GM20000 (cell line): Measurements from ENCODE around the gene LSMEM2.

Experiments
- DNase-seq: peaks from one replicate; pipeline ENCODE4 v3.0.0; 2012; ENCODE audit warnings: low spot score
- TF ChIP-seq, protein P1 (sequence below): IDR thresholded peaks from 2 replicates; pipeline ENCODE4 v1.5.1; 2012; ENCODE audit warnings: mild to moderate bottlenecking, control low read depth; ENCODE audit errors: extremely low read depth, missing control alignments

Gene LSMEM2

DNA sequence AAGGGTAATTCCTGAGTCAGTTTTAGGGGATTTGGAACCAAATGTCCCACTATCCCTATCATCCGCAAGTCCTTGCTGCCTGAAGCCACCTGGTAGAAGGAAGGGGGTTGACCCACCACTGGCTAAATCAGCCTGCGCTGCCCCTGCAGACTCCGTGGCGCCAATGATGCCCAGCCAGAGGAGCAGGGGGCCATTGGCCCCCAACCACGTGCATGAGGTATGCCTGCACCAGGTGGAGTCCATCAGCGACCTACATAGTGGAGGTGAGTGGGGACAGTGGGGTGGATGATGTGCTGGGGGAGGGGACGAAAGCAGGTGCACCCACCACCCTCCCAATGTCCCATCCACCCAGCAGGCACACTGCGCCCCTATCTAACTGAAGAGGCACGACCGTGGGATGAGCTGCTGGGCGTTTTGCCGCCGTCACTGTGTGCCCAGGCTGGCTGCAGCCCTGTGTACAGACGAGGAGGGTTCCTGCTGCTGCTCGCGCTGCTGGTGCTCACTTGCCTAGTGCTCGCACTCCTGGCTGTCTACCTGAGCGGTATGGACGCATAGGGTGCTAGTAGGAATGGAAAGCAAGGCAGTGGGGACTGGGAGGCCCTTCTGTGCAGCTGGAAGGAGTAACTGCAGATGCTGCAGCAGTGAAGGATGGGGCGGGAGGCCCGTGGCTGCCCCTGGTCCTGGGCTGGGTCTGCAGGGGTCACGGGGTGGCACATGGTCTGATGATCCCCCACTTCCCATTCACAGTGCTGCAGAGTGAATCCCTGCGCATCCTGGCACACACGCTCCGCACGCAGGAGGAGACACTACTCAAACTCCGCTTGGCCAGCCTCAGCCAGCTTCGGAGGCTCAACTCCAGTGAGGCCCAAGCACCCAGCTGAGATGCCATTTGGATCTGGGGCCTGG, 7.7 kb downstream of the LSMEM2 start:
- DNase-seq: no peak
- TF ChIP-seq, protein P1, sequence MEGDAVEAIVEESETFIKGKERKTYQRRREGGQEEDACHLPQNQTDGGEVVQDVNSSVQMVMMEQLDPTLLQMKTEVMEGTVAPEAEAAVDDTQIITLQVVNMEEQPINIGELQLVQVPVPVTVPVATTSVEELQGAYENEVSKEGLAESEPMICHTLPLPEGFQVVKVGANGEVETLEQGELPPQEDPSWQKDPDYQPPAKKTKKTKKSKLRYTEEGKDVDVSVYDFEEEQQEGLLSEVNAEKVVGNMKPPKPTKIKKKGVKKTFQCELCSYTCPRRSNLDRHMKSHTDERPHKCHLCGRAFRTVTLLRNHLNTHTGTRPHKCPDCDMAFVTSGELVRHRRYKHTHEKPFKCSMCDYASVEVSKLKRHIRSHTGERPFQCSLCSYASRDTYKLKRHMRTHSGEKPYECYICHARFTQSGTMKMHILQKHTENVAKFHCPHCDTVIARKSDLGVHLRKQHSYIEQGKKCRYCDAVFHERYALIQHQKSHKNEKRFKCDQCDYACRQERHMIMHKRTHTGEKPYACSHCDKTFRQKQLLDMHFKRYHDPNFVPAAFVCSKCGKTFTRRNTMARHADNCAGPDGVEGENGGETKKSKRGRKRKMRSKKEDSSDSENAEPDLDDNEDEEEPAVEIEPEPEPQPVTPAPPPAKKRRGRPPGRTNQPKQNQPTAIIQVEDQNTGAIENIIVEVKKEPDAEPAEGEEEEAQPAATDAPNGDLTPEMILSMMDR: no peak

DNA sequence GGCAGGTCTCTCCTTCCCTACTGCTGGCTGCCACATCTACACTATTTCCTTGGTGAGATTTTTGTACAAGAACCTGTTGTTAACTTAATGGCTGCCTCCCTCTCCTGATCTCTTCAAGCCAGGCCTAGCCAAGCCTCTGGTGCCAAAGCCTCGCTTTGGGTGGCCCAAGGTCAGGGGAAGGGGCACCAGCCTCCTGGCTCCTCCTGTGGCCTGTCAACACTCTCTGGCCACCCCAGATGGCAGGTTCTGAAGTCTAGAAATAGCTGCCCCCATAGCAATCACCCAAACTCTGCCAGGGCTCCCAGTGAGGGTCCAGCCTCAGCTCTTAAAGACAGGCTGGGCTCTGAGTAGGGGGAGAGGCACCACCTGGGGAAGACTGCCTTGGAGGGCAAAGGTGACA, 8.4 kb downstream of the LSMEM2 start:
- TF ChIP-seq, protein P1: no peak
- no peak for DNase-seq

DNA sequence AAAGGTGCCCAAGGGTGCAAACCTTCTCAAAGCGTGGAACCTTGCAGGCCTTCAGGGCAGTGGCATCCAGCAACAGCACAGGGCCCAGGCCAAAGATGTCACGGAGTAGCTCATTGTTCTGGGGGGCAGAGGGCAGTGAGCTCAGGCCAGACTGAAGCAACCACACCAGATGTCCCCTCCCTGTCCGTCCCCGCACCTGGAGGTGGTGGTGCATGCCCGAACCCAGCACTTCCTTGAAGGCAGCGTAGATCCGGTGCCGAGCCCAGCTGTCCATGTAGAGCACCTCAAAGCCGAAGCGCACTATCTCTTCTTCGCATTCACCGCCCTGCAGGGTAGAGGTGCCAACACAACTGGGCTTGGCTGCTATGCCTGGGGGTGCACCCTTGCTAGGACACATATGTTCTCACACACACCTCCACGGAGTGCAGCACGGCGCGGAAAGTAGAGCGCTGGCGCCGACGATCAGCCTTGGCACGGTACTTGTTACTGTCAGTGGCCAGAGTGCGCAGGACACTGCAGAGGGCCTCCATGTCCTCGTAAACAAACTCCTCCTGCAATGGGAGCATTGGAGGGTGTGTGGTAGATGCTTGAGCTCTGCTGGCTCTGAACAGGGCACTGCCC, 9.6 kb downstream of the LSMEM2 start:
- TF ChIP-seq, protein P1: no peak
- no peak for DNase-seq

DNA sequence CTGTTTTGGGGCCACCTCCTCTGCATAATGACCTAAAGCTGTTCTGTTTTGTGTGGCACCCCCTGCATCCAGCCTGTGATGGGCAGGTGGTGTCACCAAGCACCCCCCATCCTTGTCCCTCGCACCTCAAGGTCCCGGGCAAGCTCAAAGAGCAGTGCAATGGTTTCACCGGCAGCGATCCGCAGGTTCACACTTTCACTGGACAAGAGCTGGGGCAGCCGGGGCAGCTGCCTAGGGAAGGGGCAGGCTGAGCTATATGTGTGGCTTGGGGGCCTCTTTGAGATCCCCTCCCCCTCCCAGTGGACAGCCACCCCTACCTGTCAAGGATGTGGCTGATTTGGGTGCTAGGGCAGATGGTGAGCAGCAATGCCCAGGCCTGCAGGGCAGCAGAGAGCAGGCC, 10.2 kb downstream of the LSMEM2 start:
- no peak for DNase-seq
- TF ChIP-seq, protein P1: no peak

DNA sequence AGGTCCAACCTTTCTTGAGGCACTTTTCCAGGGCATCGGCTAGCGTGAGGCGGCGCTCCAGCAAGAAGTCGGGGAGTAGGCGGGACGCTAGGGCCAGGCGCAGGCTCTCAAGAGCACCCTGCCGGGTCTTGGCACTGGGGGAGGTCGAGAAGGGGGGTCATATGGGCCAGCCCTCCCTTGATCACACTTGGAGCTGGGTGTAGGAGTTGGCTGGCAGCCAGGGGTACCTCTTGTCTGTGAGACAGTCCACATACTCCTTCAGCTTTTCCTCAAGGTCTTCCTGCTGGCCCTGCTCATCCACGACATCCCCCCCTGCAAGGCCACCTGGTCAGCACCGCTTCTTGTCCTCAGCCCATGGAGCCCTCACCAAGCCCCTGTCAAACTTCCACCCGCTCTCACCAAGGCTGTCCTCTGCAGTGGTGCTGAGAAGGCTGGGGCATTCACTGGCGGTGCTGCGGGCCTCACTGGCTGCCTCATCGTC, 11.3 kb downstream of the LSMEM2 start:
- TF ChIP-seq, protein P1: no peak
- no peak for DNase-seq

DNA sequence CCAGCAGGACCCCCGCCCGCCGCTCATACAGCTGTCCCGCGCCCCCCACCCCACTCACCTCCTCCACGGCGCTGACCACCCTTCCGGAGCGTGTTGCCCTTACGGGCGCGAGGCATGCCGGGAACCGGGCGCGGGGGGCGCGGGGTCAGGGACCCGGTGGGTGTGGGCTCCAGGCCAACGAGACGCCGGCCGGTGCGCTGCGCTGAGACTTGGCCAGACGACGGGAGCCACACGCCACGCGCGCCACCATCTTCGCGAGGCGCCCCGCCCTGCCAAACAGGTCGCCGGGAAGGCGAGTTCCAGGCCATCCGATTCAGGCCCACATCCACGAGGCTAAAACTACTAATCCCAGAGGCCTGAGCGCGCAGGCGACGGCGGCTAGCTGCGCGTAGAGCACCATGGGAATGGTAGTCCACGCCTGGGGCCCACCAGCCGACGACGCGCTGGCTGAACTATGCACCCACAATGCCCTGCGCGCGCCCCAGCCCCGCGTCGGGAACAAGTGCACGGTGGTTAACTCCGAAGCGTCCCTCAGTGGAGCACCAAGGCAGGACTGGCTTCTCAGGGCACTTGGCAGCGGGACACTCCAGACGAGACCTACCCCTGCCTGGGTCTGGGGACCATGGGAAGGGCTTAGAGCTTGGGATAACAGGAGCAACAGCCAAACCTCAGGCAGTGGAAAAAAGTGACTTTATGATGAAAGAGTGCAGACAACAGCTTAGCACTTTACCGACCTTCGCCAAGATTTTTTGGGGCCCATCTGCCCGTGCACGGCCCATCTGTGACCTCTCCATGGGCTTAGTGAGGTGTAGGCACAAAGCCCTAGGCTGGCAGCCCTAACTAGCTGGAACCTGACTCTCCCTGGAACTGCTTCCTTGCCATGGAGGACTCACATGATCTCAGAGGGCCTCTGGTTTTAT, 13.5 kb downstream of the LSMEM2 start, which contains the start of gene IFRD2:
Gene IFRD2 (minus strand): TSS at position 271 of the 920 bp plus-strand sequence. CDS start 155 bp downstream, at position 116.
- TF ChIP-seq, protein P1: no peak
- DNase-seq: peak; percentile 96
